ENCODE measurements around the gene MT1E.

The MT1E gene

GRCh38 chr16:56625943-56626654, 518 bp downstream of the MT1E start:
- peak; percentile 57 for DNase-seq (ENCODE audit: low read depth)
- peak overlapping the region; percentile 48 for H3K4me3 ChIP-seq (ENCODE audit: low read depth, low read length)
- in situ Hi-C loops (cut with HindIII; ENCODE audit: low sequenced_read_pairs): no loop called here
- no peak for TF ChIP-seq CTCF (IDR thresholded peaks at IDR 0.05; ENCODE audit: low read depth, low read length, missing control alignments)

GRCh38 chr16:56626685-56627084, 1.1 kb downstream of the MT1E start:
- no peak for TF ChIP-seq CTCF (IDR thresholded peaks at IDR 0.05; ENCODE audit: low read depth, low read length, missing control alignments)
- in situ Hi-C loops (cut with HindIII; ENCODE audit: low sequenced_read_pairs): no loop called here
- H3K4me3 ChIP-seq (ENCODE audit: low read depth, low read length): peak overlapping the region; percentile 48
- no peak for DNase-seq (ENCODE audit: low read depth)

- in situ Hi-C loops (cut with HindIII; ENCODE audit: low sequenced_read_pairs): no loop called here
- no peak overlapping the region for H3K4me3 ChIP-seq (ENCODE audit: low read depth, low read length)
- no peak for TF ChIP-seq CTCF (IDR thresholded peaks at IDR 0.05; ENCODE audit: low read depth, low read length, missing control alignments)
- DNase-seq (ENCODE audit: low read depth): no peak
Observed at GRCh38 chr16:56628486-56629350, 3.1 kb downstream of the MT1E start.

- in situ Hi-C loops (cut with HindIII; ENCODE audit: low sequenced_read_pairs): no loop called here
- H3K4me3 ChIP-seq (ENCODE audit: low read depth, low read length): no peak overlapping the region
- no peak for TF ChIP-seq CTCF (IDR thresholded peaks at IDR 0.05; ENCODE audit: low read depth, low read length, missing control alignments)
- no peak for DNase-seq (ENCODE audit: low read depth)
Observed at GRCh38 chr16:56629531-56629930, 4.0 kb downstream of the MT1E start.

GRCh38 chr16:56630134-56630533, 4.6 kb downstream of the MT1E start:
- no peak for TF ChIP-seq CTCF (IDR thresholded peaks at IDR 0.05; ENCODE audit: low read depth, low read length, missing control alignments)
- in situ Hi-C loops (cut with HindIII; ENCODE audit: low sequenced_read_pairs): no loop called here
- no peak for DNase-seq (ENCODE audit: low read depth)
- H3K4me3 ChIP-seq (ENCODE audit: low read depth, low read length): no peak overlapping the region

GRCh38 chr16:56631197-56631596, 5.6 kb downstream of the MT1E start:
- in situ Hi-C loops (cut with HindIII; ENCODE audit: low sequenced_read_pairs): no loop called here
- TF ChIP-seq CTCF (IDR thresholded peaks at IDR 0.05; ENCODE audit: low read depth, low read length, missing control alignments): no peak
- no peak for DNase-seq (ENCODE audit: low read depth)
- H3K4me3 ChIP-seq (ENCODE audit: low read depth, low read length): no peak overlapping the region

All from astrocyte of the cerebellum (primary cell).